Thoracic aorta (tissue), 2 donors: Measurements from ENCODE around the gene C5AR2. TPM values are rescaled to one million over a fixed set of nuclear protein-coding genes. Genes with fewer than 3 reads are reported as not detected.
"Not testable (repeated sequence)": the region's sequence is repeated elsewhere in the genome, so short reads cannot be mapped to it uniquely, and the experiment has no call there.

Experiments
- ATAC-seq: fragments of 150-250 bp; one replicate; pipeline ENCODE4 v1.8.0; 2017; ENCODE audit warnings: low read depth; ENCODE audit not compliant: insufficient number of reproducible peaks, low FRiP score
- DNase-seq: peaks from one replicate; pipeline ENCODE4 v3.0.0-alpha.2; 2020; ENCODE audit warnings: low spot score
- H3K27ac ChIP-seq, 2 donors: fragments of 200-600 bp; sonication (generic); 1 replicate in 1 of 2; 2 replicates in 1 of 2; pipeline ENCODE4 v1.5.1; 2016; ENCODE audit warnings: mild to moderate bottlenecking in 2 of 2, moderate library complexity in 2 of 2
- H3K27me3 ChIP-seq: fragments of 200-600 bp; sonication (generic); replicated peaks from 2 replicates; pipeline ENCODE4 v1.6.0; 2016; ENCODE audit warnings: mild to moderate bottlenecking; ENCODE audit not compliant: insufficient read depth
- H3K36me3 ChIP-seq: fragments of 200-600 bp; sonication (generic); one replicate; pipeline ENCODE4 v1.5.1; 2016
- H3K4me1 ChIP-seq, 2 donors: fragments of 200-600 bp; sonication (generic); 1 replicate in 1 of 2; 2 replicates in 1 of 2; pipeline versions ENCODE4 v1.5.1 to v1.6.0; 2016; ENCODE audit warnings: low read depth in 2 of 2, mild to moderate bottlenecking in 1 of 2; ENCODE audit not compliant: control insufficient read depth in 1 of 2
- H3K4me3 ChIP-seq: fragments of 200-600 bp; sonication (generic); 2 replicates; pipeline ENCODE4 v1.5.1; 2016; ENCODE audit warnings: mild to moderate bottlenecking
- H3K9me3 ChIP-seq: fragments of 200-600 bp; sonication (generic); 2 replicates; pipeline ENCODE4 v1.5.1; 2016
- total RNA-seq, 2 donors: library from RNA; depleted of rRNA; stranded (reverse); fragments of >200 nt; gene quantifications; one replicate each; pipeline versions ENCODE4 v1.1.0 to v1.2.3, GENCODE V29; 2016
- TF ChIP-seq, protein P1 (sequence below): fragments of 200-600 bp; sonication (generic); IDR thresholded peaks from one replicate; pipeline ENCODE4 v1.5.1; 2019; ENCODE audit warnings: antibody characterized with exemption

C5AR2 gene
- total RNA-seq, 2 donors from 2014 or later = 10.3 to 25.7 TPM

GRCh38 chr19:47344425-47344824, 12.4 kb downstream of the C5AR2 start:
- no peaks in the 10 kb centered on the region for H3K27me3 ChIP-seq
- DNase-seq (no peak), ATAC-seq (no peak)
- peaks cover 3 to 6% of the 10 kb centered on the region in 2 donors for H3K4me1 ChIP-seq
- H3K36me3 ChIP-seq = no peaks in the 10 kb centered on the region
- no peak overlapping the region for H3K4me3 ChIP-seq
- H3K27ac ChIP-seq = no peak overlapping the region
- TF ChIP-seq, protein P1, sequence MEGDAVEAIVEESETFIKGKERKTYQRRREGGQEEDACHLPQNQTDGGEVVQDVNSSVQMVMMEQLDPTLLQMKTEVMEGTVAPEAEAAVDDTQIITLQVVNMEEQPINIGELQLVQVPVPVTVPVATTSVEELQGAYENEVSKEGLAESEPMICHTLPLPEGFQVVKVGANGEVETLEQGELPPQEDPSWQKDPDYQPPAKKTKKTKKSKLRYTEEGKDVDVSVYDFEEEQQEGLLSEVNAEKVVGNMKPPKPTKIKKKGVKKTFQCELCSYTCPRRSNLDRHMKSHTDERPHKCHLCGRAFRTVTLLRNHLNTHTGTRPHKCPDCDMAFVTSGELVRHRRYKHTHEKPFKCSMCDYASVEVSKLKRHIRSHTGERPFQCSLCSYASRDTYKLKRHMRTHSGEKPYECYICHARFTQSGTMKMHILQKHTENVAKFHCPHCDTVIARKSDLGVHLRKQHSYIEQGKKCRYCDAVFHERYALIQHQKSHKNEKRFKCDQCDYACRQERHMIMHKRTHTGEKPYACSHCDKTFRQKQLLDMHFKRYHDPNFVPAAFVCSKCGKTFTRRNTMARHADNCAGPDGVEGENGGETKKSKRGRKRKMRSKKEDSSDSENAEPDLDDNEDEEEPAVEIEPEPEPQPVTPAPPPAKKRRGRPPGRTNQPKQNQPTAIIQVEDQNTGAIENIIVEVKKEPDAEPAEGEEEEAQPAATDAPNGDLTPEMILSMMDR = no peak
- H3K9me3 ChIP-seq = no peaks in the 10 kb centered on the region

GRCh38 chr19:47346024-47346423, 14.0 kb downstream of the C5AR2 start:
- H3K27me3 ChIP-seq, H3K36me3 ChIP-seq, H3K4me3 ChIP-seq, ATAC-seq, H3K9me3 ChIP-seq, H3K27ac ChIP-seq, DNase-seq: not testable (repeated sequence)
- peaks cover 10 to 15% of the 10 kb centered on the region in 2 donors for H3K4me1 ChIP-seq

GRCh38 chr19:47348819-47349795, 17.1 kb downstream of the C5AR2 start, which contains the start of gene DHX34:
DHX34 (plus strand) TSS chr19:47349315; CDS start chr19:47353031, 3,716 bp downstream.
- H3K27ac ChIP-seq = peak within 1 kb of the TSS in 1 of 2 donors; percentile 56
- H3K4me1 ChIP-seq = peaks cover 10 to 15% of the 10 kb centered on the region in 2 donors
- peak; percentile 99 for ATAC-seq

GRCh38 chr19:47350630-47351029, 18.7 kb downstream of the C5AR2 start:
- ATAC-seq (no peak), DNase-seq (no peak)
- Histone ChIP-seq H3K4me1 (peaks cover 10 to 15% of the 10 kb centered on the region in 2 donors), H3K9me3 (no peaks in the 10 kb centered on the region), H3K27me3 (no peaks in the 10 kb centered on the region), H3K4me3 (no peak overlapping the region), H3K27ac (no peak overlapping the region), H3K36me3 (peaks cover 26% of the 10 kb centered on the region)
- TF ChIP-seq, protein P1 = no peak

More at GRCh38 chr19:47348819-47349795, 17.1 kb downstream of the C5AR2 start, which contains the start of gene DHX34:
- H3K36me3 ChIP-seq = peaks cover 16% of the 10 kb centered on the region
- TF ChIP-seq, protein P1 = peak; percentile 99
- no peaks in the 10 kb centered on the region for H3K9me3 ChIP-seq
- no peaks in the 10 kb centered on the region for H3K27me3 ChIP-seq
- DNase-seq = peak; percentile 94
- peak within 1 kb of the TSS; percentile 95 for H3K4me3 ChIP-seq

DNA sequence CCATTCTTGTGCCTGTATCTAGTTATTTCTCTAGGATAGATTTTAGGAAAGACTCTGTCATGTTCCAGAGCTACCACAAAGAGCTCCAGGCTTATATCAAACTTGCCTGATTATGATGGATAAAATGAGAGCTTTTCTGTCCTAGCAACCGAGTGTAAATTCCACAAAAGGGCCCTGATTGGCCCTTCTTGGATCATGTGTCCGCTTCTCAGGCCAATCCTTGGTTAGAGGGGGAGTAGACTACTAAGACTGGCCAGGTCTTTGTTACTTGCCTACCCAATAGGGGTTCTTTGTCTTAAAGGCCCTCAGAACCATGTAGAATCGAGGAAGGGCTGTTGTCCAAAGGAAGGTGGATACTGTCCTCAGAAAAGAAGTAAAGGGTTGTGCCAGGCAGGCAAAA, 19.6 kb downstream of the C5AR2 start:
- TF ChIP-seq, protein P1 = no peak
- Histone ChIP-seq H3K9me3 (no peaks in the 10 kb centered on the region), H3K27me3 (no peaks in the 10 kb centered on the region), H3K4me3 (no peak overlapping the region), H3K36me3 (peaks cover 34% of the 10 kb centered on the region), H3K4me1 (peaks cover 10 to 15% of the 10 kb centered on the region in 2 donors), H3K27ac (no peak overlapping the region)
- no peak for ATAC-seq
- no peak for DNase-seq
